ENCODE measurements around the gene TPSG1.

TPSG1 gene

DNA sequence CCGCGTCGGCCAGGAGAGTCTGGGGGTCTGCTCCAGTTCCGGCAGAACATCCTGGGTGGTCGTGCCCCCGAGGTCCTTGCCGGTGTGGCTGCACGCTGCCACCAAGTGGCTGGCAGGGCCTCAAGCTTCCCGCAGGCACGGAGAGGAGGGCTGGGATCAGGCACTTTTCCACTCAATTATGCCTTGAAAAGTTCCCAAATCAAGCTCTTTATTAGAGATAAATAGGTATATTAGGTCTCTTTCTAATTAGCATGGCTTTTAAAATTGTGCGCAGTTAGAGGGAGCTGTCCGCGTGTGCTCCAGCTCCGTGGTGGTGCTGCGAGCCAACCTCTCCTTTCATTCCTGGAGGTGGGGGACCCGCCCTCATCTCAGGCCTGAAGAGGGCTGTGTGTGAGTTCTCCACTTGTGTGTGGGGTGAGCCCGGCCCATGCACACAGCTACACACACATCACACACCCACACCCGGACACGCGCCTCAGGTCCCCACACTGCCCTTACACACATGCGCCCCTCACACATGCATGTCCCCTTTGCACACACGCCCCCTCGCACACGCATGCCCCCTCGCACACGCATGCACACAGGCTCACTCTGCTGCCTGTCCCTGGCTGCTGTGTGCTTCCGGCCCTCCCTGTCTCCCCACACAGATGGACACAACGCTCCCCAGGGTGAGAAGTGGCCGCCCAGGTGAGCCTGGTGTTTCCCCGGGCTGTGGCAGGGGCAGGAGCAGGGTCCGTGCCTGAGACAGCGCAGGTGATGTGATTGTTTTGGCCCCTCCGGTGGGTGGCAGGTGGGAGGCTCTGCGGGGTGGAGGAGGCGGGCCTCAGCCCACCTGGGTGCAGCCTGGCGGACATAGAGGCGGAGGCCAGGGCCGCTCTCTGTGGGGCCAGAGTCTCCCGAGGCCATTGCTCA is 43.4 kb downstream of the TPSG1 start:
- Histone ChIP-seq H3K36me3 (replicated peaks; ENCODE audit: insufficient read depth, low read length) (no peaks in the 10 kb centered on the region), H3K4me3 (ENCODE audit: low read length) (no peak overlapping the region), H3K4me1 (ENCODE audit: low read length) (no peaks in the 10 kb centered on the region), H3K79me2 (ENCODE audit: low read length) (no peaks in the 10 kb centered on the region), H3K27me3 (replicated peaks; ENCODE audit: insufficient read depth, low read length) (peaks cover 79% of the 10 kb centered on the region), H2AFZ (ENCODE audit: low read length) (no peak overlapping the region), H4K20me1 (ENCODE audit: insufficient read depth, low read length) (no peaks in the 10 kb centered on the region), H3K27ac (ENCODE audit: low read length) (no peak overlapping the region), H3K9me2 (replicated peaks; ENCODE audit: insufficient read depth, low read length) (no peaks in the 10 kb centered on the region), H3F3A (ENCODE audit: insufficient read depth, low read length) (no peaks in the 10 kb centered on the region), H3K9ac (ENCODE audit: low read length) (no peak overlapping the region), H3K9me3 (replicated peaks; ENCODE audit: insufficient read depth, low read length) (no peaks in the 10 kb centered on the region), H3K4me2 (ENCODE audit: low read depth, low read length) (no peak overlapping the region)
- DNase-seq, result no peak
- TF ChIP-seq, protein P1, sequence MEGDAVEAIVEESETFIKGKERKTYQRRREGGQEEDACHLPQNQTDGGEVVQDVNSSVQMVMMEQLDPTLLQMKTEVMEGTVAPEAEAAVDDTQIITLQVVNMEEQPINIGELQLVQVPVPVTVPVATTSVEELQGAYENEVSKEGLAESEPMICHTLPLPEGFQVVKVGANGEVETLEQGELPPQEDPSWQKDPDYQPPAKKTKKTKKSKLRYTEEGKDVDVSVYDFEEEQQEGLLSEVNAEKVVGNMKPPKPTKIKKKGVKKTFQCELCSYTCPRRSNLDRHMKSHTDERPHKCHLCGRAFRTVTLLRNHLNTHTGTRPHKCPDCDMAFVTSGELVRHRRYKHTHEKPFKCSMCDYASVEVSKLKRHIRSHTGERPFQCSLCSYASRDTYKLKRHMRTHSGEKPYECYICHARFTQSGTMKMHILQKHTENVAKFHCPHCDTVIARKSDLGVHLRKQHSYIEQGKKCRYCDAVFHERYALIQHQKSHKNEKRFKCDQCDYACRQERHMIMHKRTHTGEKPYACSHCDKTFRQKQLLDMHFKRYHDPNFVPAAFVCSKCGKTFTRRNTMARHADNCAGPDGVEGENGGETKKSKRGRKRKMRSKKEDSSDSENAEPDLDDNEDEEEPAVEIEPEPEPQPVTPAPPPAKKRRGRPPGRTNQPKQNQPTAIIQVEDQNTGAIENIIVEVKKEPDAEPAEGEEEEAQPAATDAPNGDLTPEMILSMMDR (IDR thresholded peaks at IDR 0.05; ENCODE audit: low read length), result no peak
- TF ChIP-seq EZH2phosphoT487 (IDR thresholded peaks at IDR 0.05; ENCODE audit: low read length), result no peak
- no peak for TF ChIP-seq EZH2 (optimal IDR thresholded peaks at IDR 0.05; ENCODE audit: low read depth, low read length)

DNA sequence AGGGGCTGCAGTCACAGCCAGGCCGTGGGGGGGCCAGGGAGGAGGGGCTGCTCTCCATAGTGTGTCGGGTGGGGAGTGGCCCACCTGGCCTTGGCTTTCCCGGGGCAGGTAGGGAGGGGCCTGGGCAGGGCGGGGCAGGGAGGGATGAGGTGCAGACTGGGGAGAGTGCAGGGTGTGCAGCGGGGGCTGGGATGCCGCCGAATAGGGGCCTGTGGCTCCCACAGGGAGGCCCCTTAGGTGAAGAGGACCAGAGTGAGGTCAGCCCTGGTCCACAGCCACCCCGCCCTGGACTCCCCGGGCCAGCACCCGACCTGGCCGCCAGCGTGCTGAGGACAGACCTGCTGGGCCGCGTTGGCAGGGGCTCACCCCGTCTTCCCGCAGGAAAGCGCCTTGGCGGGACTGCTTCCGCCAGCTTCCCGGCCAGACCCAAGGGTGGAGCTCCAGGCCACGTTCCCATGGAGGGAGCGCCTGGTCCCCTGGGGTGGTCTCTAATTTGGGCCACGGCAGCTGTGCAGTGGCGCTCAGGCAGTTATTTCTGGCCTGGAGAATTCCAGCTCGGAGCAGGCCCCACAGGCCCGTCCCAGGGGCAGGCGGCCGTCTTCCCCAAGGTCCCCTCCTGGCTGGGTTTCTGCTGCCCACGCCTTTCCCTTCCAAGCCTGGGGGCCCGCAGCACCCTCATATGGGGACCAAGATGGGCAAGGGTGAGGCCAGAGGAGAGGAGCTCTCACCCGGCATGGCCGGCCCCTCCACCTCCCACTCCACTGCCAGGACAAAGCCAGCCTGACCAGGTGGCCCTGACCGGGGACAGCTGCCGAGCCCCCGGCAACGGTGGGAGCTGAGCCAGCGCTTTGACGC is 44.3 kb downstream of the TPSG1 start:
- no peak overlapping the region for H3K4me3 ChIP-seq (ENCODE audit: low read length)
- no peak overlapping the region for H3K4me2 ChIP-seq (ENCODE audit: low read depth, low read length)
- H3K27ac ChIP-seq (ENCODE audit: low read length), result no peak overlapping the region
- no peaks in the 10 kb centered on the region for H3K36me3 ChIP-seq (replicated peaks; ENCODE audit: insufficient read depth, low read length)
- H3K79me2 ChIP-seq (ENCODE audit: low read length), result no peaks in the 10 kb centered on the region
- no peaks in the 10 kb centered on the region for H4K20me1 ChIP-seq (ENCODE audit: insufficient read depth, low read length)
- no peaks in the 10 kb centered on the region for H3K9me3 ChIP-seq (replicated peaks; ENCODE audit: insufficient read depth, low read length)
- H3K4me1 ChIP-seq (ENCODE audit: low read length), result no peaks in the 10 kb centered on the region
- no peak for TF ChIP-seq EZH2phosphoT487 (IDR thresholded peaks at IDR 0.05; ENCODE audit: low read length)
- TF ChIP-seq EZH2 (optimal IDR thresholded peaks at IDR 0.05; ENCODE audit: low read depth, low read length), result no peak
- TF ChIP-seq, protein P1 (IDR thresholded peaks at IDR 0.05; ENCODE audit: low read length), result no peak
- H3K27me3 ChIP-seq (replicated peaks; ENCODE audit: insufficient read depth, low read length), result peaks cover 85% of the 10 kb centered on the region
- no peak overlapping the region for H3K9ac ChIP-seq (ENCODE audit: low read length)
- H3F3A ChIP-seq (ENCODE audit: insufficient read depth, low read length), result no peaks in the 10 kb centered on the region
- no peak overlapping the region for H2AFZ ChIP-seq (ENCODE audit: low read length)
- no peak for DNase-seq
- no peaks in the 10 kb centered on the region for H3K9me2 ChIP-seq (replicated peaks; ENCODE audit: insufficient read depth, low read length)

- Histone ChIP-seq H3K4me1 (ENCODE audit: low read length) (no peaks in the 10 kb centered on the region), H3F3A (ENCODE audit: insufficient read depth, low read length) (no peaks in the 10 kb centered on the region), H3K27me3 (replicated peaks; ENCODE audit: insufficient read depth, low read length) (peaks cover 76% of the 10 kb centered on the region), H3K36me3 (replicated peaks; ENCODE audit: insufficient read depth, low read length) (no peaks in the 10 kb centered on the region), H3K79me2 (ENCODE audit: low read length) (no peaks in the 10 kb centered on the region), H3K27ac (ENCODE audit: low read length) (no peak overlapping the region), H3K4me2 (ENCODE audit: low read depth, low read length) (no peak overlapping the region), H3K9me2 (replicated peaks; ENCODE audit: insufficient read depth, low read length) (no peaks in the 10 kb centered on the region), H3K4me3 (ENCODE audit: low read length) (no peak overlapping the region), H3K9ac (ENCODE audit: low read length) (no peak overlapping the region), H4K20me1 (ENCODE audit: insufficient read depth, low read length) (no peaks in the 10 kb centered on the region), H3K9me3 (replicated peaks; ENCODE audit: insufficient read depth, low read length) (no peaks in the 10 kb centered on the region), H2AFZ (ENCODE audit: low read length) (no peak overlapping the region)
- TF ChIP-seq, protein P1 (IDR thresholded peaks at IDR 0.05; ENCODE audit: low read length), result no peak
- TF ChIP-seq EZH2 (optimal IDR thresholded peaks at IDR 0.05; ENCODE audit: low read depth, low read length) (no peak), EZH2phosphoT487 (IDR thresholded peaks at IDR 0.05; ENCODE audit: low read length) (no peak)
- DNase-seq, result no peak
These were observed 46.7 kb downstream of the TPSG1 start for GRCh38 chr16:1178295-1178910.
